Upper lobe of left lung (tissue), 4 donors: ENCODE data around the gene MELK.

ENCODE experiments used
- EP300 ChIP-seq, 4 donors: sonication (generic); formaldehyde crosslinking; IDR thresholded peaks; one replicate each; pipeline ENCODE4 v1.5.1; 2017; ENCODE audit warnings: antibody characterized with exemption in 4 of 4, control low read depth in 2 of 4
- POLR2A ChIP-seq, 4 donors: fragments of 450-650 bp; IDR thresholded peaks; one replicate each; pipeline ENCODE4 v1.5.1; 2016 to 2017; ENCODE audit warnings: antibody characterized with exemption in 4 of 4, mild to moderate bottlenecking in 2 of 4
- POLR2AphosphoS5 ChIP-seq, 2 donors: sonication (generic); formaldehyde crosslinking; IDR thresholded peaks; one replicate each; pipeline ENCODE4 v1.5.1; 2017; ENCODE audit warnings: antibody characterized with exemption in 2 of 2
- TF ChIP-seq, protein P1 (sequence below), 6 experiments: fragments of 450-650 bp in 4 of 6; fragments of 200-600 bp in 2 of 6; sonication (generic) in 2 of 6; IDR thresholded peaks; one replicate each; pipeline ENCODE4 v1.5.1; 2016 to 2019; ENCODE audit warnings: antibody characterized with exemption in 6 of 6

DNA sequence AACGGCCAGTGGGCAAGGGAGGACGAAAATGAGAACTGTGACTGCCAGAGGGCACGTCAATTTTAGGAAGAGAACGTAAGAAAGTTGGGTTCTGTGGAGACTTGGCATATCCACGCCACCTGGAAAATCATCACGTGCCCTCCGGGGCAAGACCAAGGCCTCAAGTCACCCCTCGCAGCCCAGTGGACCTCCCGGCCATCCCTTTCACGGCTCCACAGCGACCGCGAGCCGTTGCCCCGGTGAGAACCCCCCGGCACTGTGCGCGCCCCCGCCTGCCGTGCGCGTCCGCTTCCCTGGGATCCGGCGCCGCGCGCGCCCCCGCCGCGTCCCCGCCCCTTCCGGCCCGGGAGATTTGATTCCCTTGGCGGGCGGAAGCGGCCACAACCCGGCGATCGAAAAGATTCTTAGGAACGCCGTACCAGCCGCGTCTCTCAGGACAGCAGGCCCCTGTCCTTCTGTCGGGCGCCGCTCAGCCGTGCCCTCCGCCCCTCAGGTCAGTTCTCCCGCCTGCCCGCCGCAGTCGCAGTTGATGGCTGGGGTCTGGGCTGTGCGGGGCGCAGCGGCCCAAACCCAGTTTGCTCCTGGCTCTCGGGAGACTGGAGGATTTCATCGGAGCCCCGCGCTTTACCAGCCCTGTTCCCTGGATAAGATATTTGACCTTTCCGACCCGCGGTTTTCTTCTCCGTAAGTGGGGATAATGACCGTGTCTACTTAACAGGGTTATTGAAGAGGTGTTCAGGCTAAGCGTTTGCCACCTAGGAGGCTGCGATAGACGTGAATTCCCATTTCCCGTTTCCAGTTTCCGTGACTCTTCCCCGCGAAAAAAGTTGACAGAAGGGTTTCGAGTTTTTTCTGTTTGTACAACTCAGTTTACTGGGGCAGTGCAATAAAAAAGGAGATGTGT is at the start of gene MELK:
- TF ChIP-seq POLR2A (IDR thresholded peaks at IDR 0.05): peak in 2 of 4 donors; percentile 18 to 58
- TF ChIP-seq, protein P1, sequence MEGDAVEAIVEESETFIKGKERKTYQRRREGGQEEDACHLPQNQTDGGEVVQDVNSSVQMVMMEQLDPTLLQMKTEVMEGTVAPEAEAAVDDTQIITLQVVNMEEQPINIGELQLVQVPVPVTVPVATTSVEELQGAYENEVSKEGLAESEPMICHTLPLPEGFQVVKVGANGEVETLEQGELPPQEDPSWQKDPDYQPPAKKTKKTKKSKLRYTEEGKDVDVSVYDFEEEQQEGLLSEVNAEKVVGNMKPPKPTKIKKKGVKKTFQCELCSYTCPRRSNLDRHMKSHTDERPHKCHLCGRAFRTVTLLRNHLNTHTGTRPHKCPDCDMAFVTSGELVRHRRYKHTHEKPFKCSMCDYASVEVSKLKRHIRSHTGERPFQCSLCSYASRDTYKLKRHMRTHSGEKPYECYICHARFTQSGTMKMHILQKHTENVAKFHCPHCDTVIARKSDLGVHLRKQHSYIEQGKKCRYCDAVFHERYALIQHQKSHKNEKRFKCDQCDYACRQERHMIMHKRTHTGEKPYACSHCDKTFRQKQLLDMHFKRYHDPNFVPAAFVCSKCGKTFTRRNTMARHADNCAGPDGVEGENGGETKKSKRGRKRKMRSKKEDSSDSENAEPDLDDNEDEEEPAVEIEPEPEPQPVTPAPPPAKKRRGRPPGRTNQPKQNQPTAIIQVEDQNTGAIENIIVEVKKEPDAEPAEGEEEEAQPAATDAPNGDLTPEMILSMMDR (IDR thresholded peaks at IDR 0.05): no peak
- peak; percentile 37 to 49 for TF ChIP-seq POLR2AphosphoS5 (IDR thresholded peaks at IDR 0.05)
- TF ChIP-seq EP300 (IDR thresholded peaks at IDR 0.05): no peak
